Activated T-helper 9 cell treated with anti-CD3 and anti-CD28 coated beads, Interleukin-2, amount 50 U/mL, for 16 hours (primary cell): ENCODE measurements around the gene CASKIN1.
"Not testable (repeated sequence)": the region's sequence is repeated elsewhere in the genome, so short reads cannot be mapped to it uniquely, and the experiment has no call there.

Experiments
- DNase-seq: peaks from one replicate; pipeline ENCODE4 v3.0.0-alpha.2; 2020; ENCODE audit warnings: low read depth

Gene CASKIN1

GRCh38 chr16:2135071-2135470 is 61.3 kb downstream of the CASKIN1 start:
- DNase-seq, result not testable (repeated sequence)

DNA sequence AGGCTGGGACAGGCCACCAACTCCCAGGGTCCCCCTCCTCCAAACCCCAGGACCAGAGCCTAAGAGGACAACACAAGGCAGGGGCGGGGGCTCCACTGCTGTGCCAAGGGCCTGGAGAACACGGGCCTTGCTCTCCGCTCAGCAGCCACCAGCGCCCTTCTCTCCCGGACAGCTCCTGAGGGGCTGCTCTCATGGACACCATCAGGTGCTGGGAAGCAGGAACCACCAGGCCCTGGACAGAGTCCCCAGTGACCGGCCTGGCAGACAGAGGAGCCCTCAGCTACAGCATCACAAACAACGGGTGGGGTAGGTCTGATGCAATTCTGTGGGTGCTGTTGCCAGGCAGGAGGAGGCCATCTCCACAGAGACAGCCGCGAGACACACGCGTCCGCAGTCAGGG is 62.6 kb downstream of the CASKIN1 start:
- not testable (repeated sequence) for DNase-seq

GRCh38 chr16:2129890-2130447 is 66.4 kb downstream of the CASKIN1 start:
- DNase-seq, result not testable (repeated sequence)

DNA sequence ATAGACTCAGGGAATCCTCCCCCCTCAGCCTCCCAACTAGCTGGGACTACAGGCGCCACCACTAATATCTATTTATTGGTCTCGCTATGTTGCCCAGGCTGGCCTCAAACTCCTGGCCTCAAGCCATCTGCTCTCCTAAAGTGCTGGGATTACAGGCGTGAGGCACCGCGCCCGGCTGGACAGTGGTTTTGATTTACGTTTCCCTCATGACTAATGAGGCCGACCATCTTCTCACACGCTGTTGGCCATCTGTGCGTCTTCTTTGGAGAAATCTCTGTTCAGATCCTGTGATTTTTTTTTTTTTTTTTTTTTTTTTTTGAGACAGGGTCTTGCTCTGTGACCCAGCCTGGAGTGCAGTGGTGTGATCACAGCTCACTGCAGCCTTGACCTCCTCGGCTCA is 67.2 kb downstream of the CASKIN1 start:
- not testable (repeated sequence) for DNase-seq

DNA sequence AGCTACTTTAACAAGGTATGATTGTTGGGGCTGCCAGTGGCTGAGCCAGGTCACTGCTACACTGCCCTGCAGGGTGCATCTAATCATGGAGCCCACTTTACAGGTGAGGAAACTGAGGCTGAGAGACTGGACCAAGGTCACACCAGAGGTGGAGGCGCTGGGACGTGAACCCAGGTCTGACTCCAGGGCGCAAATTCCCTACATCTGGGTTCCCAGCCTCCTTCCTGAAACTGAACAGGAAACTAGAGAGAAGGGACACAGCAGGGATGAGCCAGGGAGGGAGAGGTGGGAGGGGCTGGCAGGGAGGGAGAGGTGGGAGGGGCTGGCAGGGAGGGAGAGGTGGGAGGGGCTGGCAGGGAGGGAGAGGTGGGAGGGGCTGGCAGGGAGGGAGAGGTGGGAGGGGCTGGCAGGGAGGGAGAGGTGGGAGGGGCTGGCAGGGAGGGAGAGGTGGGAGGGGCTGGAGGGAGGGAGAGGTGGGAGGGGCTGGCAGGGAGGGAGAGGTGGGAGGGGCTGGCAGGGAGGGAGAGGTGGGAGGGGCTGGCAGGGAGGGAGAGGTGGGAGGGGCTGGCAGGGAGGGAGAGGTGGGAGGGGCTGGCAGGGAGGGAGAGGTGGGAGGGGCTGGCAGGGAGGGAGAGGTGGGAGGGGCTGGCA is 68.7 kb downstream of the CASKIN1 start:
- not testable (repeated sequence) for DNase-seq
